Loucy (cell line): ENCODE measurements around the gene INSIG2.

ENCODE experiments used
- EZH2phosphoT487 ChIP-seq: fragments of 200-600 bp; IDR thresholded peaks from 2 replicates; pipeline ENCODE4 v1.6.1; 2018; ENCODE audit warnings: antibody characterized with exemption, mild to moderate bottlenecking, moderate library complexity, borderline replicate concordance
- TF ChIP-seq, protein P1 (sequence below): fragments of 200-600 bp; sonication (generic); conservative IDR thresholded peaks from 2 replicates; pipeline ENCODE4 v1.5.1; 2014; ENCODE audit warnings: mild to moderate bottlenecking, antibody characterized with exemption, low read length

DNA sequence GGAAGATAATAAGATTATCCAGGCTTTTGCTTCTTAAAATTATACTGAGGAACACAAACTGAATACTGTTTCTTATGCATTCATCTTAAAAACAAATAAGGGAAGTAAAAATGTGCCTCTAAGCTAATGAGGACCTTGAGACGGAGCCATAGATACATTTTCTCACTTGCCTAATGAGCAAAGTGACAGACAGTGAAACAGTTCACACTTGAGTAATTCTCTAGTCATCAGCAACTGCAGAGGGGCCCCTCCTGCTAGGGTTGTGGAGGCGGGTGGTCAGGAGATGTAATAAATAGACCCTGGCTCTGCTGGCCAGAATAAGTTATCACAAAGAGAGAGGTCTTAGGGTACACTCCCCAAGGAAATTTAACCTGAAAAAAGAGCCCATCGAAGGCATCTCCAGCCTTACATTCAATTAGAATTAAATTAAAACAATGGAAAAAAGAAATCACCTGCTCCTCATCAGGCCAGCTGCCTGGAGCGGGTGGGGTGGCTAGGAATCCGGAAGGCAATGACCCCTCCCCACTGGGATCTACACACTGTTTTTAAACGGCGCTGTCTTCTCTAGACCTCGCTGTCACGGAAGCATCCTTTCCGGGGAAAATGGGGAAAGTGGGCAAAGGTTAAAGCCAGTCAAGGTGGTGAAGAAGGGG, 32.6 kb upstream of the INSIG2 start:
- no peak for TF ChIP-seq EZH2phosphoT487
- TF ChIP-seq, protein P1, sequence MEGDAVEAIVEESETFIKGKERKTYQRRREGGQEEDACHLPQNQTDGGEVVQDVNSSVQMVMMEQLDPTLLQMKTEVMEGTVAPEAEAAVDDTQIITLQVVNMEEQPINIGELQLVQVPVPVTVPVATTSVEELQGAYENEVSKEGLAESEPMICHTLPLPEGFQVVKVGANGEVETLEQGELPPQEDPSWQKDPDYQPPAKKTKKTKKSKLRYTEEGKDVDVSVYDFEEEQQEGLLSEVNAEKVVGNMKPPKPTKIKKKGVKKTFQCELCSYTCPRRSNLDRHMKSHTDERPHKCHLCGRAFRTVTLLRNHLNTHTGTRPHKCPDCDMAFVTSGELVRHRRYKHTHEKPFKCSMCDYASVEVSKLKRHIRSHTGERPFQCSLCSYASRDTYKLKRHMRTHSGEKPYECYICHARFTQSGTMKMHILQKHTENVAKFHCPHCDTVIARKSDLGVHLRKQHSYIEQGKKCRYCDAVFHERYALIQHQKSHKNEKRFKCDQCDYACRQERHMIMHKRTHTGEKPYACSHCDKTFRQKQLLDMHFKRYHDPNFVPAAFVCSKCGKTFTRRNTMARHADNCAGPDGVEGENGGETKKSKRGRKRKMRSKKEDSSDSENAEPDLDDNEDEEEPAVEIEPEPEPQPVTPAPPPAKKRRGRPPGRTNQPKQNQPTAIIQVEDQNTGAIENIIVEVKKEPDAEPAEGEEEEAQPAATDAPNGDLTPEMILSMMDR: no peak
